Liver (tissue), 9 donors: ENCODE data around the gene CDKN2C. TPM values are rescaled to one million over a fixed set of nuclear protein-coding genes. Genes with fewer than 3 reads are reported as not detected.

Experiments used
- DNase-seq: peaks from one replicate; pipeline ENCODE4 v3.0.0-alpha.2; 2017; ENCODE audit warnings: low spot score
- H3K27ac ChIP-seq, 2 donors: one replicate each; pipeline ENCODE4 v1.7.0; 2013; ENCODE audit warnings: inconsistent platforms in 2 of 2, low read length in 2 of 2, control low read depth in 1 of 2, low read depth in 1 of 2, mild to moderate bottlenecking in 1 of 2
- H3K27me3 ChIP-seq, 4 donors: one replicate each; pipeline versions ENCODE4 v1.6.1 to v1.7.0; 2013; ENCODE audit warnings: low read length in 3 of 4, inconsistent platforms in 1 of 4, mild to moderate bottlenecking in 1 of 4, moderate library complexity in 1 of 4; ENCODE audit not compliant: control insufficient read depth in 4 of 4, insufficient read depth in 4 of 4
- H3K36me3 ChIP-seq, 4 donors: one replicate each; pipeline versions ENCODE4 v1.6.1 to v1.7.0; 2013; ENCODE audit warnings: low read length in 3 of 4, mild to moderate bottlenecking in 3 of 4, low read depth in 1 of 4, moderate library complexity in 1 of 4; ENCODE audit not compliant: control insufficient read depth in 4 of 4, insufficient read depth in 3 of 4
- H3K4me1 ChIP-seq, 4 donors: one replicate each; pipeline versions ENCODE4 v1.6.1 to v1.7.0; 2013; ENCODE audit warnings: low read length in 3 of 4, mild to moderate bottlenecking in 3 of 4, moderate library complexity in 1 of 4; ENCODE audit not compliant: control insufficient read depth in 4 of 4, insufficient read depth in 4 of 4
- H3K4me3 ChIP-seq, 3 donors: one replicate each; pipeline versions ENCODE4 v1.6.1 to v1.7.0; 2013; ENCODE audit warnings: low read length in 3 of 3, control low read depth in 1 of 3, low read depth in 1 of 3, mild to moderate bottlenecking in 1 of 3
- H3K9ac ChIP-seq, 2 donors: one replicate each; pipeline ENCODE4 v1.7.0; 2013; ENCODE audit warnings: low read length in 2 of 2, mild to moderate bottlenecking in 2 of 2, moderate library complexity in 2 of 2, control low read depth in 1 of 2, low read depth in 1 of 2
- H3K9me3 ChIP-seq, 4 donors: one replicate each; pipeline versions ENCODE4 v1.6.1 to v1.7.0; 2013; ENCODE audit warnings: low read length in 3 of 4; ENCODE audit not compliant: control insufficient read depth in 4 of 4
- EGR1 ChIP-seq, 2 donors: IDR thresholded peaks; 2 replicates each; pipeline ENCODE4 v1.6.1; 2016 to 2018; ENCODE audit warnings: antibody characterized with exemption in 2 of 2, low read depth in 2 of 2
- FOXA1 ChIP-seq: IDR thresholded peaks from 2 replicates; pipeline ENCODE4 v1.6.1; 2016; ENCODE audit warnings: antibody characterized with exemption
- FOXA2 ChIP-seq: IDR thresholded peaks from 2 replicates; pipeline ENCODE4 v1.6.1; 2016; ENCODE audit warnings: antibody characterized with exemption
- GABPA ChIP-seq, 2 donors: IDR thresholded peaks in 1 of 2; conservative IDR thresholded peaks in 1 of 2; 2 replicates each; pipeline ENCODE4 v1.6.1; 2016; ENCODE audit warnings: antibody characterized with exemption in 2 of 2, mild to moderate bottlenecking in 1 of 2, moderate library complexity in 1 of 2
- HNF4G ChIP-seq: IDR thresholded peaks from 2 replicates; pipeline ENCODE4 v1.6.1; 2016; ENCODE audit warnings: antibody characterized with exemption
- JUND ChIP-seq, 2 donors: IDR thresholded peaks; 2 replicates each; pipeline ENCODE4 v1.6.1; 2016; ENCODE audit warnings: antibody characterized with exemption in 2 of 2
- NR2F2 ChIP-seq: IDR thresholded peaks from 2 replicates; pipeline ENCODE4 v1.6.1; 2016; ENCODE audit warnings: antibody characterized with exemption
- RAD21 ChIP-seq, 2 donors: IDR thresholded peaks; 2 replicates each; pipeline ENCODE4 v1.6.1; 2016; ENCODE audit warnings: antibody characterized with exemption in 2 of 2, mild to moderate bottlenecking in 2 of 2
- RXRA ChIP-seq, 2 donors: IDR thresholded peaks; 2 replicates each; pipeline ENCODE4 v1.6.1; 2017 to 2018; ENCODE audit warnings: antibody characterized with exemption in 2 of 2, mild to moderate bottlenecking in 1 of 2
- SP1 ChIP-seq: IDR thresholded peaks from 2 replicates; pipeline ENCODE4 v1.6.1; 2018; ENCODE audit warnings: antibody characterized with exemption, mild to moderate bottlenecking
- TAF1 ChIP-seq: conservative IDR thresholded peaks from 2 replicates; pipeline ENCODE4 v1.6.1; 2016; ENCODE audit warnings: antibody characterized with exemption, mild to moderate bottlenecking
- YY1 ChIP-seq: IDR thresholded peaks from 2 replicates; pipeline ENCODE4 v1.6.1; 2016; ENCODE audit warnings: antibody characterized with exemption, mild to moderate bottlenecking
- WGBS: extraction: QIAGEN DNeasy Blood & Tissue Kit; methylation state at CpG from one replicate; pipeline ENCODE4 v1.1.7; 2013; 5-methylcytosine and 5-hydroxymethylcytosine counted together
- polyA plus RNA-seq, 2 donors: library from polyadenylated mRNA; stranded (reverse) in 1 of 2; unstranded in 1 of 2; fragments of 200-250 nt in 1 of 2; fragments of >200 nt in 1 of 2; fragmentation: Nextera tagmentation in 1 of 2; extraction: Ambion mirVana in 1 of 2; gene quantifications; one replicate each; pipeline versions ENCODE4 v1.2.1 to v1.2.3, GENCODE V29; 2013 to 2015
- total RNA-seq, 2 donors: library from RNA; depleted of rRNA; stranded (reverse); fragments of >200 nt; gene quantifications; one replicate each; pipeline ENCODE4 v1.2.3, GENCODE V29; 2014
- TF ChIP-seq, protein P1 (sequence below): IDR thresholded peaks from 2 replicates; pipeline ENCODE4 v1.6.1; 2016; ENCODE audit warnings: antibody characterized with exemption
- TF ChIP-seq, protein P2 (sequence below): IDR thresholded peaks from 2 replicates; pipeline ENCODE4 v1.6.1; 2016; ENCODE audit warnings: antibody characterized with exemption
- TF ChIP-seq, protein P3 (sequence below): IDR thresholded peaks from 2 replicates; pipeline ENCODE4 v1.6.1; 2016; ENCODE audit warnings: antibody characterized with exemption, mild to moderate bottlenecking
- donor health status: healthy.
- donor health status: healthy.
- donor health status: healthy.
- donor health status: healthy.
- donor health status: healthy.

The CDKN2C gene
- total and polyA plus RNA-seq, 4 donors = 1.9 to 27.4 (median 4.2) TPM

DNA sequence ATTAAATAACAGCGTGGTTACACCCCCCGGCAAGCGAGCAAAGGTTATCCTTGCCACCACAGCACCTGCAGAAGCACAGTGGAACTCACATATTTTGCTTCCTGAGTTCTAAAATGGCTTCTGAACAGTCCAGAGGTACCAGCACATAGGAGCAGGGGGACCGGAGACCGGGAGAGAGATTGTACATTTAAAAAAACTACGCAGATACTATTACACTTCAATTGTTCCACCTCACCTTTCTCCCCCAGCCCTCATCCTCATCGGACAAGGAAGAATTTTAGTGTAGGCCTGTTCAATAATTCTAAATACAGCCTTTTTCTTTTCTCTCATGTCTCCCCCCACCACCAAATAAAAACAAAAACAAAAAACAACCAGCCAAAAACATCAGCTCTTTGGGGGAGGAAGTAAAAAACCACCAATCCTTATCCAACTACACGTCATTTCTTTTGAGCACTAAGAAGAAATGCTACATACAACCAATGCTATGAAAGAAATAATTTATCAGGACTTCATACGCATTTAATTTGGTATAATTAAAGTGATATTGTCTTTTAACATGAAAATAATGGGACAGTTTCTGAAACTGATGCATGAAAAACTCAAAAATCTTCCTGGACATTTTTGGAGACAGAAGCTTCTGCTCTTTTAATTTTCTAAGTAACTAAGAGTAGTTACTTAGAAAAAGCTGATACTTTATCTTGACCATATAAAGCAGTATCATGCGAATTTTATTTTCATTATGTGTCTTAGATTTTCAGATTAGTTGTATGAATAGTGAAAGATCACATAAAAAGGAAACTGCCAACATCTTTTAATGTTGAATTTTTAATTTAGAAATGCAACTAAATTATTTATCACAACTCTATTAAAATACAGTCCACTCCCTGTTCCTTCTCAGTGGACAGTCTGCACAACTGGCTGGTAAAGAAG, 9.1 kb downstream of the CDKN2C start (continued):
- TF ChIP-seq NR2F2 = no peak
- peak; percentile 14 for TF ChIP-seq HNF4G
- TF ChIP-seq EGR1 (IDR thresholded peaks at IDR 0.05; ENCODE audit: low read depth in 2 of 2) = no peak
- TF ChIP-seq FOXA2 = no peak
- no peak for TF ChIP-seq FOXA1
- TF ChIP-seq TAF1 = peak; percentile 40

DNA sequence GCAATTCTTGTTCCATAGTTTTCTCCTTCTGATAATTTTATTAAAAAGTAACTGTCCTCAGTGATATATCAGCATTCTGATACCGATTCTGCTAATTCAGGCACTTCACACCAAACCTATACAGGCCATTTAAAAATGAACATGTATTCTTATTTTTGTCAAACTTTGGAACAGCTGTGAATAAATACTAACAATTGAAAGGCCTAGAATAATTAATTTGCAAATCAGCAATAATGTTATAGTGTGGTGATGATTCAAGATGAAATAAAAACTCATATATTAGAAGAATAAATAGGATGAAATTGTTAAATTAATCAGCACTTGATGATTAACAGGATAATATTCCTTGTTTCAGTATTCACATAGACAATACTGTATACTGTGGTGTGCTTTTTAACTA, 9.9 kb downstream of the CDKN2C start:
- no peaks in the 10 kb centered on the region for H3K9me3 ChIP-seq
- no peaks in the 10 kb centered on the region for H3K36me3 ChIP-seq
- no peaks in the 10 kb centered on the region for H3K27me3 ChIP-seq
- H3K4me3 ChIP-seq = no peak overlapping the region
- peak overlapping the region in 1 of 2 donors; percentile 93 for H3K9ac ChIP-seq
- no peak overlapping the region for H3K27ac ChIP-seq
- no peak for DNase-seq
- 56% methylated on average over 1 of the region's 1 CpG for WGBS
- TF ChIP-seq, protein P1, sequence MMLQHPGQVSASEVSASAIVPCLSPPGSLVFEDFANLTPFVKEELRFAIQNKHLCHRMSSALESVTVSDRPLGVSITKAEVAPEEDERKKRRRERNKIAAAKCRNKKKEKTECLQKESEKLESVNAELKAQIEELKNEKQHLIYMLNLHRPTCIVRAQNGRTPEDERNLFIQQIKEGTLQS = no peak
- TF ChIP-seq RXRA (IDR thresholded peaks at IDR 0.05) = no peak
- TF ChIP-seq SP1 = no peak
- no peak for TF ChIP-seq YY1
- no peak for TF ChIP-seq GABPA (IDR thresholded peaks at IDR 0.05 in 1 of 2, conservative IDR thresholded peaks at IDR 0.05 in 1 of 2)
- TF ChIP-seq RAD21 (IDR thresholded peaks at IDR 0.05) = no peak
- no peak for TF ChIP-seq JUND (IDR thresholded peaks at IDR 0.05)
- TF ChIP-seq, protein P2, sequence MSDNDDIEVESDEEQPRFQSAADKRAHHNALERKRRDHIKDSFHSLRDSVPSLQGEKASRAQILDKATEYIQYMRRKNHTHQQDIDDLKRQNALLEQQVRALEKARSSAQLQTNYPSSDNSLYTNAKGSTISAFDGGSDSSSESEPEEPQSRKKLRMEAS = no peak
- TF ChIP-seq NR2F2 = no peak
- TF ChIP-seq, protein P3, sequence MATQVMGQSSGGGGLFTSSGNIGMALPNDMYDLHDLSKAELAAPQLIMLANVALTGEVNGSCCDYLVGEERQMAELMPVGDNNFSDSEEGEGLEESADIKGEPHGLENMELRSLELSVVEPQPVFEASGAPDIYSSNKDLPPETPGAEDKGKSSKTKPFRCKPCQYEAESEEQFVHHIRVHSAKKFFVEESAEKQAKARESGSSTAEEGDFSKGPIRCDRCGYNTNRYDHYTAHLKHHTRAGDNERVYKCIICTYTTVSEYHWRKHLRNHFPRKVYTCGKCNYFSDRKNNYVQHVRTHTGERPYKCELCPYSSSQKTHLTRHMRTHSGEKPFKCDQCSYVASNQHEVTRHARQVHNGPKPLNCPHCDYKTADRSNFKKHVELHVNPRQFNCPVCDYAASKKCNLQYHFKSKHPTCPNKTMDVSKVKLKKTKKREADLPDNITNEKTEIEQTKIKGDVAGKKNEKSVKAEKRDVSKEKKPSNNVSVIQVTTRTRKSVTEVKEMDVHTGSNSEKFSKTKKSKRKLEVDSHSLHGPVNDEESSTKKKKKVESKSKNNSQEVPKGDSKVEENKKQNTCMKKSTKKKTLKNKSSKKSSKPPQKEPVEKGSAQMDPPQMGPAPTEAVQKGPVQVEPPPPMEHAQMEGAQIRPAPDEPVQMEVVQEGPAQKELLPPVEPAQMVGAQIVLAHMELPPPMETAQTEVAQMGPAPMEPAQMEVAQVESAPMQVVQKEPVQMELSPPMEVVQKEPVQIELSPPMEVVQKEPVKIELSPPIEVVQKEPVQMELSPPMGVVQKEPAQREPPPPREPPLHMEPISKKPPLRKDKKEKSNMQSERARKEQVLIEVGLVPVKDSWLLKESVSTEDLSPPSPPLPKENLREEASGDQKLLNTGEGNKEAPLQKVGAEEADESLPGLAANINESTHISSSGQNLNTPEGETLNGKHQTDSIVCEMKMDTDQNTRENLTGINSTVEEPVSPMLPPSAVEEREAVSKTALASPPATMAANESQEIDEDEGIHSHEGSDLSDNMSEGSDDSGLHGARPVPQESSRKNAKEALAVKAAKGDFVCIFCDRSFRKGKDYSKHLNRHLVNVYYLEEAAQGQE = no peak
- no peak for TF ChIP-seq TAF1
- H3K4me1 ChIP-seq = peaks cover 0 to 23% (median 16%) of the 10 kb centered on the region in 4 donors

DNA sequence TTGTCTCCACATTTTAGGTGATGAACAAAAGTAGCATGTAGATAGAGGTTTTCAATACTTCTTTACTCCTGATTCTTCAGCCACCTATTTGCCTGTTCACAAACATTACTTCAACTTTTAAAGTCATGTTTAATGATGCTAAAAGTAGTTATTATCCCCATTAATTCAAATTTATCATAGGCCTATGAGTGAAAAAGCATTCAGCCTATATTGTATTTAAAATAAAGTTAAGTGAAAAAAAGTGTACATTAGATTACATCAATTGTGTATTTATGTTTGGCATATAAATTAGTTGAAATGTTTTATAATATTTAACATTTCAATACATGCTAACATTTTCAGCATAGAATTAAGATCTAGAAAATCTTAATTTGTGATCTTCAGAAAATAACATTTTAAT, 10.5 kb downstream of the CDKN2C start:
- peaks cover 0 to 23% (median 16%) of the 10 kb centered on the region in 4 donors for H3K4me1 ChIP-seq
- peak overlapping the region in 1 of 2 donors; percentile 93 for H3K9ac ChIP-seq
- TF ChIP-seq RXRA (IDR thresholded peaks at IDR 0.05) (no peak), FOXA2 (no peak)
- no peak for DNase-seq
- H3K27ac ChIP-seq = no peak overlapping the region
- no peaks in the 10 kb centered on the region for H3K27me3 ChIP-seq
- H3K9me3 ChIP-seq = no peaks in the 10 kb centered on the region
- no peaks in the 10 kb centered on the region for H3K36me3 ChIP-seq
- H3K4me3 ChIP-seq = no peak overlapping the region
